Tibial nerve (tissue), 4 donors: ENCODE results near the gene KCNJ15. TPM values are rescaled to one million over a fixed set of nuclear protein-coding genes. Genes with fewer than 3 reads are reported as not detected.
A peak's percentile ranks its signal among the peaks of the same experiment; 100 is the strongest.

ENCODE experiments used
- DNase-seq, 2 donors: peaks; one replicate each; pipeline ENCODE4 v3.0.0-alpha.2; 2019; ENCODE audit warnings: low spot score in 2 of 2
- H3K27ac ChIP-seq, 4 donors: fragments of 200-600 bp; sonication (generic) in 3 of 4; one replicate each; pipeline ENCODE4 v1.5.1; 2017 to 2019; ENCODE audit warnings: mild to moderate bottlenecking in 1 of 4
- H3K27me3 ChIP-seq, 2 donors: fragments of 200-600 bp; sonication (generic) in 1 of 2; one replicate each; pipeline versions ENCODE4 v1.5.1 to v1.6.0; 2017 to 2019
- H3K36me3 ChIP-seq, 3 donors: fragments of 200-600 bp; sonication (generic); one replicate each; pipeline ENCODE4 v1.5.1; 2018 to 2019
- H3K4me1 ChIP-seq, 4 donors: fragments of 200-600 bp; sonication (generic) in 3 of 4; one replicate each; pipeline ENCODE4 v1.5.1; 2017 to 2019
- H3K4me3 ChIP-seq, 4 donors: fragments of 200-600 bp; sonication (generic) in 3 of 4; one replicate each; pipeline ENCODE4 v1.5.1; 2017 to 2019; ENCODE audit warnings: mild to moderate bottlenecking in 1 of 4, moderate library complexity in 1 of 4
- H3K9me3 ChIP-seq, 4 donors: fragments of 200-600 bp; sonication (generic) in 3 of 4; one replicate each; pipeline ENCODE4 v1.5.1; 2017 to 2019
- EP300 ChIP-seq, 2 donors: sonication (generic); formaldehyde crosslinking; IDR thresholded peaks; one replicate each; pipeline ENCODE4 v1.6.1; 2017; ENCODE audit warnings: antibody characterized with exemption in 2 of 2, mild to moderate bottlenecking in 1 of 2
- POLR2A ChIP-seq, 2 donors: fragments of 450-650 bp; IDR thresholded peaks; one replicate each; pipeline ENCODE4 v1.6.1; 2017; ENCODE audit warnings: antibody characterized with exemption in 2 of 2, mild to moderate bottlenecking in 2 of 2, moderate library complexity in 2 of 2
- WGBS, 2 donors: methylation state at CpG; one replicate each; pipeline ENCODE4 v1.1.5; 2018; 5-methylcytosine and 5-hydroxymethylcytosine counted together
- total RNA-seq, 4 donors: library from RNA; depleted of rRNA; stranded (reverse); fragments of >200 nt; gene quantifications; one replicate each; pipeline ENCODE4 v1.1.0, GENCODE V29; 2016
- TF ChIP-seq, protein P1 (sequence below), 5 experiments: fragments of 200-600 bp in 3 of 5; fragments of 450-650 bp in 2 of 5; sonication (generic) in 3 of 5; IDR thresholded peaks; one replicate each; pipeline ENCODE4 v1.5.1; 2016 to 2019; ENCODE audit warnings: antibody characterized with exemption in 5 of 5, mild to moderate bottlenecking in 3 of 5, moderate library complexity in 2 of 5

The KCNJ15 gene
- total RNA-seq, 4 donors from 2014 or later = 0.39 to 2.4 (median 0.43) TPM

- H3K4me3 ChIP-seq = no peak overlapping the region
- H3K4me1 ChIP-seq = peaks cover 0 to 23% (median 2%) of the 10 kb centered on the region in 4 donors
- whole genome bisulfite sequencing, 2 donors = 65 to 73% methylated on average over 5 of the region's 5 CpGs
- H3K36me3 ChIP-seq = no peaks in the 10 kb centered on the region
- peak overlapping the region in 1 of 4 donors; percentile 8 for H3K27ac ChIP-seq
- DNase-seq = no peak
- H3K27me3 ChIP-seq = no peaks in the 10 kb centered on the region
- H3K9me3 ChIP-seq = no peaks in the 10 kb centered on the region
- TF ChIP-seq, protein P1, sequence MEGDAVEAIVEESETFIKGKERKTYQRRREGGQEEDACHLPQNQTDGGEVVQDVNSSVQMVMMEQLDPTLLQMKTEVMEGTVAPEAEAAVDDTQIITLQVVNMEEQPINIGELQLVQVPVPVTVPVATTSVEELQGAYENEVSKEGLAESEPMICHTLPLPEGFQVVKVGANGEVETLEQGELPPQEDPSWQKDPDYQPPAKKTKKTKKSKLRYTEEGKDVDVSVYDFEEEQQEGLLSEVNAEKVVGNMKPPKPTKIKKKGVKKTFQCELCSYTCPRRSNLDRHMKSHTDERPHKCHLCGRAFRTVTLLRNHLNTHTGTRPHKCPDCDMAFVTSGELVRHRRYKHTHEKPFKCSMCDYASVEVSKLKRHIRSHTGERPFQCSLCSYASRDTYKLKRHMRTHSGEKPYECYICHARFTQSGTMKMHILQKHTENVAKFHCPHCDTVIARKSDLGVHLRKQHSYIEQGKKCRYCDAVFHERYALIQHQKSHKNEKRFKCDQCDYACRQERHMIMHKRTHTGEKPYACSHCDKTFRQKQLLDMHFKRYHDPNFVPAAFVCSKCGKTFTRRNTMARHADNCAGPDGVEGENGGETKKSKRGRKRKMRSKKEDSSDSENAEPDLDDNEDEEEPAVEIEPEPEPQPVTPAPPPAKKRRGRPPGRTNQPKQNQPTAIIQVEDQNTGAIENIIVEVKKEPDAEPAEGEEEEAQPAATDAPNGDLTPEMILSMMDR (IDR thresholded peaks at IDR 0.05) = no peak
- TF ChIP-seq POLR2A (IDR thresholded peaks at IDR 0.05) (no peak), EP300 (IDR thresholded peaks at IDR 0.05) (no peak)
Observed at GRCh38 chr21:38267991-38268863, 11.4 kb downstream of the KCNJ15 start.

DNA sequence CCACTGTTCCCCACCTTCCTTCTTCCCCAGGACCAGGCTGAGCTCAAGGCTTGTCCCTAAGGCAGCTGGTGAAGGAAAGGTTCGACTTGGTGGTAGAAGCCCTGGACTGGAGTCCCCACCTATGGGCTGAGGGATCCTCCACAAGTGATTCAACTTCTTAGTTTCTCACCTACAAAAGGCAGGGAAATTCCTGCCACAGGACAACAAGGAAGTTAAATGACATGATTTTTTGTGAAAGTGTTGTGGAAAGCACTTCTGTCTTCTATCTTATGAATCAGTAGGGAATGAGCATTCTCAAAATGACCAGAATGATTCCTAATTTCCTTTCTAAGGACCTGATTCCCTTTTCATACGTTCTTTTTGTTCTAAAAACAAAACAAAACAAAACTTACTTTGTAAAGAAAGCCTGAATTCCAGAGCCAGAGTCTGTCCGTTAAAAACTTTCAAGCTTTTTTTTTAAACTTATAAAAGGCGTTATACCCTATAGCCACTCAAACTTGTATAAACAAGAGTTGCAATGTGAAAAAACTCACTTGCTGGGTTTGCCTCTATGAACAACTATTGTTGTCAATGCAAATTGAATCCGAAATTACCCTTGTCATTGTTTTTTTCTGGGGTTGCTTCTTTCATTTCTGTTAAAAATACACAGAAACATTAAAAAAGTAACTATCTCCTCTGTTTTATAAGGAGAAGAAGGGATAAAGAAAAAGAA, 12.2 kb downstream of the KCNJ15 start:
- Histone ChIP-seq H3K27ac (peak overlapping the region in 1 of 4 donors; percentile 8), H3K9me3 (no peaks in the 10 kb centered on the region), H3K36me3 (no peaks in the 10 kb centered on the region), H3K4me1 (peaks cover 0 to 23% (median 2%) of the 10 kb centered on the region in 4 donors), H3K4me3 (no peak overlapping the region), H3K27me3 (no peaks in the 10 kb centered on the region)
- TF ChIP-seq EP300 (IDR thresholded peaks at IDR 0.05) (no peak), POLR2A (IDR thresholded peaks at IDR 0.05) (no peak)
- TF ChIP-seq, protein P1 (IDR thresholded peaks at IDR 0.05) = no peak
- WGBS, 2 donors = 28 to 52% methylated on average over 5 of the region's 5 CpGs
- DNase-seq = no peak

- Histone ChIP-seq H3K4me3 (no peak overlapping the region), H3K27me3 (no peaks in the 10 kb centered on the region), H3K36me3 (no peaks in the 10 kb centered on the region), H3K9me3 (no peaks in the 10 kb centered on the region), H3K4me1 (peaks cover 0 to 23% (median 2%) of the 10 kb centered on the region in 4 donors), H3K27ac (no peak overlapping the region)
- 11 to 12% methylated on average over 2 of the region's 2 CpGs for WGBS, 2 donors
- TF ChIP-seq POLR2A (IDR thresholded peaks at IDR 0.05) = no peak
- TF ChIP-seq, protein P1 (IDR thresholded peaks at IDR 0.05) = no peak
- no peak for TF ChIP-seq EP300 (IDR thresholded peaks at IDR 0.05)
- no peak for DNase-seq
Observed at GRCh38 chr21:38269576-38269936, 12.8 kb downstream of the KCNJ15 start.

DNA sequence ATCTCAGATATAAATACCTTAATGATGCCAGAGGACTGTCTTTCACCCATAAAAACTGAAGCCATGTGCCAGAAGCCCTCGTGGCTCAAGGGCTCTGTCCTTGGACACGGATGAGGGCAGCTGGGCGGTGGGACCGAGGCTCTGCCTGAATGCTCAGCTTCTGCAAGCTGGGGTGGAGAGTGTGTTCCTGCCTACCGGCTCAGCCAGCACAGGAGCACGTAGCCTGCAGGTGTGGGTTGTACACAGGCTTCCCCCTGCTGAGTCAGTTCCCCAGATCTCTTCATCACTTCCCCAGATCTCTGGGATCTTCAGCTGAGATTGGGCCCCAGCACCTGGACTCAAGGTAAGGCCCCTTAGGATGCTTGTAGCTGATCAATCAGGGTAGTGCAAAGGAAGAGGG, 15.4 kb downstream of the KCNJ15 start:
- TF ChIP-seq POLR2A (IDR thresholded peaks at IDR 0.05) (no peak), EP300 (IDR thresholded peaks at IDR 0.05) (no peak)
- TF ChIP-seq, protein P1 (IDR thresholded peaks at IDR 0.05) = no peak
- H3K27me3 ChIP-seq = no peaks in the 10 kb centered on the region
- no peaks in the 10 kb centered on the region for H3K9me3 ChIP-seq
- DNase-seq = no peak
- no peak overlapping the region for H3K27ac ChIP-seq
- H3K36me3 ChIP-seq = no peaks in the 10 kb centered on the region
- H3K4me1 ChIP-seq = peaks cover 0 to 21% (median 2%) of the 10 kb centered on the region in 4 donors
- H3K4me3 ChIP-seq = no peak overlapping the region
- 65 to 68% methylated on average over 6 of the region's 6 CpGs for WGBS, 2 donors
